Mammary epithelial cell (primary cell): ENCODE measurements around the gene NR2F6.

Experiments used
- EZH2 ChIP-seq: IDR thresholded peaks from 2 replicates; pipeline ENCODE4 v1.6.1; 2012; ENCODE audit warnings: low read length, inconsistent platforms, borderline replicate concordance
- TF ChIP-seq, protein P1 (sequence below), 2 donors: IDR thresholded peaks in 1 of 2; conservative IDR thresholded peaks in 1 of 2; 2 replicates each; pipeline ENCODE4 v1.5.1; 2011 to 2012; ENCODE audit warnings: inconsistent platforms in 2 of 2, low read length in 2 of 2, mild to moderate bottlenecking in 2 of 2, control low read depth in 1 of 2, low read depth in 1 of 2; ENCODE audit not compliant: insufficient read depth in 1 of 2; ENCODE audit errors: extremely low read depth in 1 of 2

DNA sequence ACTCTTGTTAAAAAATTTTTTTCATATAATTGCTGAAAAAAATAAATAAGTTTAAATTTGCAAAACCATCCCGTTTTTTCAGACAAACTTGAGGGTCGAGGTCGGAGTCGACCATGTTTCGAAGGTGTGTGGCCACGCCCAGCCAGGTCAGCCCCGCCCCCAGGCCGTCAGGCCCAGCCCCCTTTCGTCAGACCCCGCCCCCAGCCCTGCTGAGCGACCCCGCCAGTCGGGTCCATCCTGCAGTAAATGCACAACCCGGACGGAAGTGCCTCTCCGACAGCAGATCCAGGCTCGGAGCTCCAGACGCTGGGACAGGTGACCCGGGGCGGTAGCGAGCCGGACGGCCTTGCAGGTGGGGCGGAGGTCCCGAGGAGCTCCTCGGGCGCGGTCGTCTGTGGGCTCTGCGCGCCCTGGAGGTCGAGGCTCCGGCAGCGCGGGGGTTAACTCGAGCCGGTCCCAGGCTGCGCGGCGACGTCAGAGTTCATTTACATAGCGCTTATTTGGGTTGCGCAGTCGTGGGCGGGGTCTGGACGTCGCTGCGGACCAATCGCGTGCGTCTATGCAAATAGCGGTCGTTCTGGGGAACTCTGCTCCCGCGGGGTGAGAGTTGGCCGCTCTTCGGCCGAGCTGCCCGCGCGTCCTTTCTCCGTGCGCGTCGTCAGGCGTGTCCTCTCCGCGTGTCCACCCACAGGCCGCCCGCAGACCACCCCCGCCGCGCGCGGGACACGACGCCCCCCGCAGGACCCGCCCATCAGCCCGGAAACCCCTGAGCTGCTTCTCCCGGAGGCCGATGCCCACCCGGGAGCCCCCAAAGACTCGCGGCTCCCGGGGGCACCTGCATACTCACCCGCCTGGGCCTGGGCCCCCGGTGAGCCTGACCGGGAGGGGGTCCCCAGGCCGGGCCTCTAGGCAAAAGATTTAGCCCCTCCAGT, 19.5 kb downstream of the NR2F6 start, which contains the start of gene OCEL1:
- TF ChIP-seq, protein P1, sequence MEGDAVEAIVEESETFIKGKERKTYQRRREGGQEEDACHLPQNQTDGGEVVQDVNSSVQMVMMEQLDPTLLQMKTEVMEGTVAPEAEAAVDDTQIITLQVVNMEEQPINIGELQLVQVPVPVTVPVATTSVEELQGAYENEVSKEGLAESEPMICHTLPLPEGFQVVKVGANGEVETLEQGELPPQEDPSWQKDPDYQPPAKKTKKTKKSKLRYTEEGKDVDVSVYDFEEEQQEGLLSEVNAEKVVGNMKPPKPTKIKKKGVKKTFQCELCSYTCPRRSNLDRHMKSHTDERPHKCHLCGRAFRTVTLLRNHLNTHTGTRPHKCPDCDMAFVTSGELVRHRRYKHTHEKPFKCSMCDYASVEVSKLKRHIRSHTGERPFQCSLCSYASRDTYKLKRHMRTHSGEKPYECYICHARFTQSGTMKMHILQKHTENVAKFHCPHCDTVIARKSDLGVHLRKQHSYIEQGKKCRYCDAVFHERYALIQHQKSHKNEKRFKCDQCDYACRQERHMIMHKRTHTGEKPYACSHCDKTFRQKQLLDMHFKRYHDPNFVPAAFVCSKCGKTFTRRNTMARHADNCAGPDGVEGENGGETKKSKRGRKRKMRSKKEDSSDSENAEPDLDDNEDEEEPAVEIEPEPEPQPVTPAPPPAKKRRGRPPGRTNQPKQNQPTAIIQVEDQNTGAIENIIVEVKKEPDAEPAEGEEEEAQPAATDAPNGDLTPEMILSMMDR (conservative IDR thresholded peaks at IDR 0.05 in 1 of 2, IDR thresholded peaks at IDR 0.05 in 1 of 2; ENCODE audit: extremely low read depth in 1 of 2, insufficient read depth in 1 of 2, low read depth in 1 of 2, low read length in 2 of 2) = no peak
- TF ChIP-seq EZH2 = no peak
